GM18861 (cell line): Measurements from ENCODE around the gene MYH15.

ENCODE experiments used
- ATAC-seq: cut with Tn5 transposase; IDR thresholded peaks from one replicate; pipeline ENCODE4 v1.9.1; 2021; ENCODE audit not compliant: unreplicated experiment

MYH15 gene

DNA sequence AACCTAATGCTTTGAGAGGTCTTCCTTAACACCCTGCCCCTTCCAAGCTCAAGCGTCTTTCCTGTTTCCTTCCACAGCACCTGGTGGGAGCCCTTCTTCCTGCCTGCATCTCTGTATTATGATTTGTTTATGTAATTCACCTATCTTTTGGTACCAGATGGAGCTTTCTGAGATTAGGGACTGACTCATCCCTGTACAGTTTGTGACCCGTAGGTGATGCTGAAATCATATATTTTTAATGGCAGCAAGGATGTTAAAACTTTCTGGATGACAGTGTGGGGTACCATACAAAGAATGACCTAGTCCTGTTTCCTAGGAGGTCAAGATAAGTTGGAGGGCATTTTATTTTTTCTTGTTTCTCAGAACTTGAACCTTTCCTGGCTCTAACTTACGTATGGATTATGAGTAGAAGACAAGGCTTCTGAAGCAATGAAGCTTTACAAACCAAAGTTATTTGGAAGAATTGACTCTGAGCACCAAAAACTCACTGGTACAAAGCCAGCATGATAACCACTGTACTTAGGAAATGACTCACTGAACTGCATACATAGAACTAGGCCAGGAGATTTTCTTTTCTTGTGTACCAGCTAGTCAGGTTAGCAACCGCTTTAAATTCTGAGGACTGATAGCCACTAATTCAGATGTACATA is 167.4 kb downstream of the MYH15 start:
- peak; percentile 71 for ATAC-seq

DNA sequence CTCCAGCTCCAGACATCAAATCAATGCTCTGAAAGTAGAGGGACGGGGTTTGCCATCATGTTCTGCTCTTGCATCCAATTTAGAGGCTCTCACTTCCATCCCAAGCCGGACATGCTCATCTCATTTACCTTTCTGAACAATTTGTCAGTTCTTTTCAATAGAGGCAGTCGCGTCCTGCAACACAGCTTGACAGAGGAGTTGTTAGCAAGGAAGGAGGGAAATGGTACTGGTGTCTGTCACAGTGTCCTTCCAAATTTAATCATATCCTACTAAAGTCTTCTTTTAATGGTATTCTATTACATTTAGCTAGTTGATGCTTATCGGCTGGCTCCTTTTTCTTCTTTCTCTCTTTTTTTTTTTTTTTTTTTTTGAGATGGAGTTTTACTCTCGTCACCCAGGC is 168.5 kb downstream of the MYH15 start:
- ATAC-seq, result no peak

DNA sequence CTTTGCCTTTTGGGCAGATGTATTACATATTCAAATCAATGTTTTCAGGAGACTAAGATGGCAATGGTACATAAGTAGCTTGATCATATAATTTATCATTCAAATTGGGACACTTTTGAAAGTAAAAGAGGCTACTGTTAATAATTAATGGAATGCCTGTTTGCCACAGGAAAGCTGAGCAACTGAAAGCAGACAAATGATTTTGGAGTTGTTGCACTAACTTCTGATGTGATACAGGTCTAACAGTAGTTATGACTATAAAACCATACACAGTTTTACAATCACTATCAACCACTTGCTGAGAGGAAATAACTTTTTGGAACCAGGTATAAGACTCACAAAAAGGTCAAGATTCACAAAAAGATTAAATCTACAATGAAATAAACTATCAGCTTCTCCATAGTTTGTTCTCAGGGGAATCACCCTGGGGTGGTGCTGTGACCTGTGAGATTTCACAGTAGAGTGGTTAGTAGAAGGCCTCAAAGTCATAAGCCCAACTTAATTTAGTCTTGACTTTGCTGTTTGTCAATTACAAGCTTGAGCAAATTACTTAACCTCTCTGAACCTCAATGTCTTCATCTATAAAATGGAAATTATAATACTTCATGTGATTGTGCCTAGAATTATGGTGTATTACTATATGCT is 171.4 kb downstream of the MYH15 start:
- peak; percentile 63 for ATAC-seq

DNA sequence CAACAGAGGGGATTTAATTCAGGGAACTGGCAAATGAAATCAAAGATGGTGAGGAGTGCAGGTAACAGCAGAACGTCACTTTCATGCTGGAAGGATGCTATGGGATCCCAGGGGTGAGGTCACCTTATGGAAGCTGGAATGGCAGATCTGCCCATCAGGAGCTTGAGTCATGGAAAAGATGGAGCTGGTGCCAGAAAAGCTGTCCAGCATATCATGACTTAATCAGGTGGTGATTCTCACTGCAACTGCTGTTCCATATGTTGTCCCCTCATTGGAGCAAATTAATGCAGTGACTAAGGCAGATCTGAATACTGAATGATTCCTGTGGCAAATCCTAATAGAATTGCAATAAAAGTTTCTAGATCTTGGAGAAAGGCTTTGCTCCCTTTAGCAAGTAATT is 175.7 kb downstream of the MYH15 start:
- ATAC-seq, result no peak

DNA sequence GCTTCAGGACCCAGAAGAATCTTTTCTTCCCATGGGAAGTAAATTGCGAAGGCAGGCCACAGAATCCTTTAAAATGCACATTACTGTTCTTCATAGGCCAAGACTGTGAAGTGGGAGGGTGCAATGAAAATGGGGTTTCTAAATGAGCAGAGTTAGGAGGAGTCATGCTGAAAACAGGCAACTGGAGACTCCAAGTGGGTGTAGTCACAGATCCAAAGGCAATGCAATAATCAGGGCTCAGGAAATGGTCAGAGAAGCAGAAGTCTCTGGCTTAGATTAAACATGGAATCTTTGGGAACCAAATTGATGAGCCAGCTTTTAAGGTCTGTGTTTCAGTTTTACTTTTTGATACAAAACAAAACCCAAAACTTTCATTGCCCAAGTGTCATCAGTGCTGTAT is 176.4 kb downstream of the MYH15 start:
- ATAC-seq, result no peak

DNA sequence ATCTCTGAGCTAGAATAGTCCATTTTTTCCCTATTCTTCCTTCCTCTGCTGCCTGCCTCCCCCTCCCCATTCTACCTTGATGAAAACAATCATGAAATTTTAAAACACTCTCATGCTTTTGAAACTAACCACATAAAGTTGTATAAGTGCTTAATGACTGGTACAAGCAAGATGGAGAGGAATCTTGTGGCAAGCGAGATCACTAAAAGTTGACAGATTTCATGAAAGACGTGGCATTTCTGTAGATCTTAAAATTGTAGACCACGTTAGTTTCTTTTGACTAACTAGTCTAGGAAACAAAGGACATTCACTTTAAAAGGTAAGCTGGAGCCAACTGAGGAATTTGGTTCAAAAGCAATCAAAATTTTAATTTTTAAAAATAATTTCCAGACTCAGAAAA is 178.6 kb downstream of the MYH15 start:
- ATAC-seq, result no peak
